GM12891 (cell line): ENCODE measurements around the gene ACYP1.

Experiments
- PAX5 ChIP-seq: IDR thresholded peaks from 2 replicates; pipeline ENCODE4 v1.6.1; 2011; ENCODE audit warnings: low read length, moderate library complexity, mild to moderate bottlenecking; ENCODE audit not compliant: insufficient read depth, severe bottlenecking
- POLR2A ChIP-seq: IDR thresholded peaks from 2 replicates; pipeline ENCODE4 v1.6.1; 2011; ENCODE audit warnings: low read depth, low read length, control low read depth
- POLR2AphosphoS5 ChIP-seq: IDR thresholded peaks from 2 replicates; pipeline ENCODE4 v1.6.1; 2011; ENCODE audit warnings: low read depth, low read length, control low read depth
- POU2F2 ChIP-seq: IDR thresholded peaks from 2 replicates; pipeline ENCODE4 v1.6.1; 2011; ENCODE audit warnings: low read depth, mild to moderate bottlenecking, control low read depth, low read length, moderate library complexity
- SPI1 ChIP-seq: IDR thresholded peaks from 2 replicates; pipeline ENCODE4 v1.6.1; 2011; ENCODE audit warnings: low read depth, low read length, control low read depth
- TAF1 ChIP-seq: IDR thresholded peaks from 2 replicates; pipeline ENCODE4 v1.6.1; 2011; ENCODE audit warnings: low read depth, low read length, control low read depth

DNA sequence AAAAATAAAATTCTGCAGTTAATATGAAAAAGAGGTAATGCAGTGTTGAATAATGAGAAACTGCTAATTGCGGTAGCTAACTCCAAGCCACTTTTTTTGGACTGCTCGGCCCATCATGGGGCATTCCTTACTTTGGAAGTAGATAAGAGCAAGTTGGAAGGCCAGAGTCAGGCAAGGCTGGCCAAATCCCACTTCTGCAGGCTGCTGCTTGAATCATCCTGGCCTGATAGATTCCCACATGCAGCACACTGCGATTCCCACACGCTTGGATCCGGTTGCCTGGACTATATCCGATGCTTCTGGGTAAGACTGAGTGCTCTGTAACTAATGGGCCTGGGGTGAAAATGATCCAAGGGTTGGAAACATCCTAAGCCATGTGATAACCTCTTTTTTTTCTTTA is 50.5 kb downstream of the ACYP1 start:
- TF ChIP-seq PAX5 = no peak
- no peak for TF ChIP-seq TAF1
- TF ChIP-seq POLR2A = no peak
- no peak for TF ChIP-seq POLR2AphosphoS5
- TF ChIP-seq POU2F2 = no peak
- no peak for TF ChIP-seq SPI1
